NCI-H226 (cell line): ENCODE results near the gene LY6G5C.
A peak's percentile ranks its signal among the peaks of the same experiment; 100 is the strongest.

Experiments
- DNase-seq: peaks from one replicate; pipeline ENCODE4 v3.0.0-alpha.2; 2015

The LY6G5C gene

GRCh38 chr6:31680226-31681134 is at the start of gene LY6G5C:
Gene LY6G5C (minus strand): TSS chr6:31681067. CDS start chr6:31680373, 694 bp downstream.
- peak; percentile 51 for DNase-seq

- DNase-seq: peak; percentile 73
Observed at GRCh38 chr6:31729979-31730630, 49.2 kb upstream of the LY6G5C start.

GRCh38 chr6:31729515-31729978 is 48.7 kb upstream of the LY6G5C start:
- DNase-seq: peak; percentile 79

- no peak for DNase-seq
Observed at GRCh38 chr6:31728767-31729514, 48.1 kb upstream of the LY6G5C start, which contains the start of gene DDAH2. Gene DDAH2 (minus strand): TSS chr6:31729299. CDS start chr6:31729161, 138 bp downstream.

GRCh38 chr6:31727717-31728671 is 47.1 kb upstream of the LY6G5C start:
- no peak for DNase-seq

GRCh38 chr6:31727034-31727716 is 46.3 kb upstream of the LY6G5C start:
- no peak for DNase-seq

GRCh38 chr6:31725502-31726350 is 44.9 kb upstream of the LY6G5C start:
- DNase-seq: peak; percentile 91

GRCh38 chr6:31723980-31724691 is 43.3 kb upstream of the LY6G5C start:
- DNase-seq: no peak

GRCh38 chr6:31723245-31723979 is 42.5 kb upstream of the LY6G5C start, which contains the start of gene MPIG6B:
Gene MPIG6B (plus strand): TSS chr6:31723373. CDS start chr6:31723384, 11 bp downstream.
- DNase-seq: no peak

GRCh38 chr6:31722173-31722572 is 41.3 kb upstream of the LY6G5C start:
- DNase-seq: no peak

- no peak for DNase-seq
Observed at GRCh38 chr6:31721351-31722020, 40.6 kb upstream of the LY6G5C start, which contains the start of gene LY6G6C. Gene LY6G6C (minus strand): TSS chr6:31721746. CDS start chr6:31721679, 67 bp downstream.

- DNase-seq: no peak
Observed at GRCh38 chr6:31720196-31720770, 39.4 kb upstream of the LY6G5C start.

GRCh38 chr6:31719001-31719400 is 38.1 kb upstream of the LY6G5C start:
- no peak for DNase-seq

- DNase-seq: no peak
Observed at GRCh38 chr6:31718265-31718664, 37.4 kb upstream of the LY6G5C start.

- DNase-seq: no peak
Observed at GRCh38 chr6:31717499-31718222, 36.8 kb upstream of the LY6G5C start.

- DNase-seq: no peak
Observed at GRCh38 chr6:31715022-31715958, 34.4 kb upstream of the LY6G5C start, which contains the start of gene LY6G6D. Gene LY6G6D (plus strand): TSS chr6:31715348. CDS start chr6:31715356, 8 bp downstream.
